Neural progenitor cell (in vitro differentiated cells): ENCODE data around the gene FPGT. TPM values are rescaled to one million over a fixed set of nuclear protein-coding genes. Genes with fewer than 3 reads are reported as not detected.

ENCODE experiments used
- total RNA-seq: library from RNA; depleted of rRNA; stranded (reverse); fragments of >200 nt; gene quantifications from 2 replicates; pipeline ENCODE4 v1.2.3, GENCODE V29; 2015; ENCODE audit warnings: low replicate concordance

FPGT gene
- total RNA-seq, 1 donor from 2014 or later, result 17.2 TPM

Other genes starting within 250 kb of the FPGT start
- 1.2 and 3.3 TPM in 2 replicates for gene LRRIQ3, start 66 bp upstream of the FPGT start, total RNA-seq
- gene TNNI3K, start 37.1 kb downstream of the FPGT start, total RNA-seq, result 1.9 and 3.4 TPM in 2 replicates